ENCODE data around the gene ATP1A4.

DNA sequence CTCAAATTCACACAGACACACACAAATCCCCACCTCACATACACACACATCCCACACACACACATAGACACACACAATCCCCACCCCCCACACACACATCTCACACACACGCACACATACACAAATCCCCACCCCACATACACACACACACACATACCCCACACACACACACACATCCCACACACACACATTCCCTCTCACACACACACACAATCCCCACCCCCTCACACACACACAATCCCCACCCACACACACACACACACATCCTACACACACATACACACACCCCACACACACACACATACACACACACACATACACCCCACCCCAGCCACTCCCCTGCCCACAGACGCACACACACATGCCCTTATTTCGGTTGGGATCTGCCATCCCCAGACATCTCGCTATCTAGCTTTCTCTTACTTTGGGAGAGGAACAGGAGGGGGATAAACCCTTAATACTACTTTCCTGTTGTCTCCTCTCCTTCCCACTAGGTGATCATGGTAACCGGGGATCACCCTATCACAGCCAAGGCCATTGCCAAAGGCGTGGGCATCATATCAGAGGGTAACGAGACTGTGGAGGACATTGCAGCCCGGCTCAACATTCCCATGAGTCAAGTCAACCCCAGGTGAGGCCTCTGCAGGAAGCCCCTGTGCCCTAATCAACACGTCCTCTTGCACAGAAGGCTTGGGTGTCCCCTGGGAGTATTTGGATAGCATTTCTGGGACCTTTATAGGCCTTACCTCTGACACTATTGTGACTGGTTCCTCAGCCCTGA is 17.2 kb upstream of the ATP1A4 start:
- TF ChIP-seq RAD21 (IDR thresholded peaks at IDR 0.05 in 1 of 2, conservative IDR thresholded peaks at IDR 0.05 in 1 of 2; ENCODE audit: low read depth in 2 of 2, low read length in 2 of 2) = no peak
- TF ChIP-seq, protein P1, sequence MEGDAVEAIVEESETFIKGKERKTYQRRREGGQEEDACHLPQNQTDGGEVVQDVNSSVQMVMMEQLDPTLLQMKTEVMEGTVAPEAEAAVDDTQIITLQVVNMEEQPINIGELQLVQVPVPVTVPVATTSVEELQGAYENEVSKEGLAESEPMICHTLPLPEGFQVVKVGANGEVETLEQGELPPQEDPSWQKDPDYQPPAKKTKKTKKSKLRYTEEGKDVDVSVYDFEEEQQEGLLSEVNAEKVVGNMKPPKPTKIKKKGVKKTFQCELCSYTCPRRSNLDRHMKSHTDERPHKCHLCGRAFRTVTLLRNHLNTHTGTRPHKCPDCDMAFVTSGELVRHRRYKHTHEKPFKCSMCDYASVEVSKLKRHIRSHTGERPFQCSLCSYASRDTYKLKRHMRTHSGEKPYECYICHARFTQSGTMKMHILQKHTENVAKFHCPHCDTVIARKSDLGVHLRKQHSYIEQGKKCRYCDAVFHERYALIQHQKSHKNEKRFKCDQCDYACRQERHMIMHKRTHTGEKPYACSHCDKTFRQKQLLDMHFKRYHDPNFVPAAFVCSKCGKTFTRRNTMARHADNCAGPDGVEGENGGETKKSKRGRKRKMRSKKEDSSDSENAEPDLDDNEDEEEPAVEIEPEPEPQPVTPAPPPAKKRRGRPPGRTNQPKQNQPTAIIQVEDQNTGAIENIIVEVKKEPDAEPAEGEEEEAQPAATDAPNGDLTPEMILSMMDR (IDR thresholded peaks at IDR 0.05; ENCODE audit: control extremely low read depth in 1 of 3, insufficient read depth in 1 of 3, low read depth in 1 of 3, low read length in 3 of 3) = no peak
- no peak for TF ChIP-seq CREB1 (IDR thresholded peaks at IDR 0.05)
- TF ChIP-seq SP1 (IDR thresholded peaks at IDR 0.05; ENCODE audit: low read depth, low read length) = no peak
- TF ChIP-seq MAFK (IDR thresholded peaks at IDR 0.05; ENCODE audit: low read depth, low read length) = no peak
